GM19455 (cell line): ENCODE results near the gene ORM1.
"Not testable (repeated sequence)": the region's sequence is repeated elsewhere in the genome, so short reads cannot be mapped to it uniquely, and the experiment has no call there.

ENCODE experiments used
- ATAC-seq: cut with Tn5 transposase; IDR thresholded peaks from one replicate; pipeline ENCODE4 v1.9.1; 2021; ENCODE audit not compliant: unreplicated experiment

The ORM1 gene

GRCh38 chr9:114322831-114323531 lies at the start of gene ORM1:
ORM1 (plus strand) TSS chr9:114323098; CDS start chr9:114323134, 36 bp downstream.
- not testable (repeated sequence) for ATAC-seq

- no peak for ATAC-seq
Observed at GRCh38 chr9:114273461-114273881, 49.4 kb upstream of the ORM1 start.

GRCh38 chr9:114274217-114274616 lies 48.7 kb upstream of the ORM1 start:
- ATAC-seq: no peak

GRCh38 chr9:114275246-114276004 lies 47.5 kb upstream of the ORM1 start:
- ATAC-seq: no peak

GRCh38 chr9:114276908-114277821 lies 45.7 kb upstream of the ORM1 start:
- no peak for ATAC-seq

- no peak for ATAC-seq
Observed at GRCh38 chr9:114278356-114278755, 44.5 kb upstream of the ORM1 start.

GRCh38 chr9:114278881-114279570 lies 43.9 kb upstream of the ORM1 start:
- no peak for ATAC-seq

GRCh38 chr9:114279693-114280092 lies 43.2 kb upstream of the ORM1 start:
- no peak for ATAC-seq

- ATAC-seq: no peak
Observed at GRCh38 chr9:114280636-114281472, 42.0 kb upstream of the ORM1 start.

- no peak for ATAC-seq
Observed at GRCh38 chr9:114281473-114282103, 41.3 kb upstream of the ORM1 start.

GRCh38 chr9:114282104-114282485 lies 40.8 kb upstream of the ORM1 start:
- no peak for ATAC-seq

- ATAC-seq: no peak
Observed at GRCh38 chr9:114282507-114282906, 40.4 kb upstream of the ORM1 start.

GRCh38 chr9:114282926-114283325 lies 40.0 kb upstream of the ORM1 start:
- ATAC-seq: no peak

GRCh38 chr9:114283551-114284111 lies 39.3 kb upstream of the ORM1 start:
- no peak for ATAC-seq

GRCh38 chr9:114284316-114285060 lies 38.4 kb upstream of the ORM1 start:
- ATAC-seq: no peak

- ATAC-seq: no peak
Observed at GRCh38 chr9:114285166-114285867, 37.6 kb upstream of the ORM1 start.

GRCh38 chr9:114286146-114286679 lies 36.7 kb upstream of the ORM1 start:
- ATAC-seq: no peak
